CD4-positive, alpha-beta T cell treated with Interleukin-17A for 4 hours (primary cell): ENCODE data around the gene WFIKKN2.
A peak's percentile ranks its signal among the peaks of the same experiment; 100 is the strongest.

Source experiments
- DNase-seq: peaks from one replicate; pipeline ENCODE4 v3.0.0-alpha.2; 2020; ENCODE audit warnings: mixed read lengths

WFIKKN2 gene

DNA sequence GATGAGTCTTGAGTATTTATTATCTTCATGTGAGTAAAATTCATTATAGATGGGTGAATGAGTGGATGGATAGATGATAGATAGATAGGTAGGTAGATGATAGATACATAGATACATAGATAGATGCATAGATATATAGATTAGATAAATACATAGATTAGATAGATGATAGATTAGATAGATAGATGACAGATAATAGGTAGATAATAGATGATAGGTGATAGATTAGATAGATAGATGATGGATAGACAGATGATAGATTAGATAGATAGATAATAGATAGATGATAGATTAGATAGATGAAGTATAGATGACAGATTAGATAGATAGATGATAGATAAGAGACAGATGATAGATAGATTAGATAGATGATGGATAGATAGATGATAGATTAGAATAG is 21.8 kb upstream of the WFIKKN2 start:
- DNase-seq: no peak

DNA sequence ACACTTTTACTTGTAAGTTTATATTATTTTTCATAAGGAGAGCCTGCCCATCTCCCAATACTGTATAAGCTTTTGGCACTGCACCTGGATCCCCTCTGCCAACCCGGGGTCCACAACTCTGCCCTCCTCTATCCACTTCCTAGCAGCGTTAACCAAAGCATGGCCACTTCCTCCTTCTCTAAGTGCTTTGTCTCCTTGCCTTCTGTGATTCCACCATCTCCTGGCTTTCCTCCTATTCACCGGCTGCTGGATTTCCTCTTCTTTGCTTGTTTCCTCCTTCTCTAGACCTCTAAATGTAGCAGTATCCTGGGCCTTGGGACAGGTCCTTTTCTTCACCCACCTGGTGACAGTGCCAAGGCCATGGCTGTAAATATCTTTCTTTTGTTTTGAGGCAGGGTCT is 20.0 kb upstream of the WFIKKN2 start:
- no peak for DNase-seq

DNA sequence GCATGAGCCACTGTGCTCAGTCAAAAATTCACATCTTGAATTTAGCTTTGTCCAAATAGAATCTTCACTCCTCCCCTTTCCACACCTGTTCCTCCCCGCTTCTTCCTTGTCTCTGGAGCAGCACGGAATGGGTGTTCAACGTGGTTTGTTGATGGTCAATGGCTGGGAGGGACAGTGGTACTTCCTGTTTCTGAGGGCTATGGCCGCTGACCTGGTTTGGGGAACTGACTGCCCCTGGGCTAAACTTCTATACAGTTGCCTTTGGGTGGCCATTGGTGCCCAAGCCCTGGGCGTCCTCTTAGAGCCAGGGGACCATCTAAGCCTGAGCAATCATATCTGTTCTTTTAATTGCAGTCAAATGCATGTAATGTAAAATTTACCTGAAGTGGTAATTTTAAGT is 19.1 kb upstream of the WFIKKN2 start:
- no peak for DNase-seq

DNA sequence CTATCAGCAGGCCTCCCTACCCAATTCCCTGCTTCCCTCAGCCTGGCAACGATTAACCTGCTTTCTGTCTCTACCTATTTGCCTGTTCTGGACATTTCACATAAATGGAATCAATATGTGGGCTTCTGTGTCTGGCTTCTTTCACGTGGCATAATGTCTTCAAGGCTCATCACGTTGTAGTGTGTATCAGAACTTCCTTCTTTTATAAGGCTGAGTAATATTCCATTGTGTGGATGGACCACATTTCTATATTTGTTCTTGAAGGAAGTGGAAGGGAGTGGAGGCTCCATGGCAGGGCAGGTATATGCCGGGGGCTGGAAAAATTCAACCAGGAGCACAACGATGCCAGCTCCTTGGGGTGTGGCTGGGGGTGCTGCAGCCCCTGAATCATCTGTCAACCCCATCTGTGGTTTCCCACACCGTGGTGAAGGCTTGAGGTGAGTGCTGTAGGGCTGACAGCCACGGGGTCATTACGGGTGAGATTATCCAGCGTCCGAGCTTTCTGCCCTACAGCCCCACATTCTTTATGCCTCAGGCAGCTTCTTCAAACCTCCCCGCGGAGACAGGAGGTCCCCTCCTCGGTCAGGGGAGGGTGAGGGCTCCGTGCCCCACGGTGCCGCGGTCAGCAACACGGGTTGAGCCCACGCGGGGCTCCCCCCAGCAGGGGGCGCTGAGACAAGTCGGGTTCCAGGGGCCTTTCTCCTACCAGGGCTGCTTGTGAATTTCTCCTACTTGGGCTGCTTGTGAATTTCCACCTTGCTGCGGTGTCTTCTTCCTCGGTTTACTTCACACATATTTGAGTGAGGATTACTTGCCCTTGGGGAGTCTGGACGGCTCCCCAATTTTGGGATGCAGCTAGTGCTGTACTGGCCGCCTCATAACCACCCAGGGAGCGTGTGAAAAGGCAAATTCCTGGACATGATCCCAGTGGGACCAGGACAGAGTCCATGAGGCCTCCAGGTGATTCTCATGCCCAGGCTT is 18.3 kb upstream of the WFIKKN2 start:
- peak; percentile 79 for DNase-seq

DNA sequence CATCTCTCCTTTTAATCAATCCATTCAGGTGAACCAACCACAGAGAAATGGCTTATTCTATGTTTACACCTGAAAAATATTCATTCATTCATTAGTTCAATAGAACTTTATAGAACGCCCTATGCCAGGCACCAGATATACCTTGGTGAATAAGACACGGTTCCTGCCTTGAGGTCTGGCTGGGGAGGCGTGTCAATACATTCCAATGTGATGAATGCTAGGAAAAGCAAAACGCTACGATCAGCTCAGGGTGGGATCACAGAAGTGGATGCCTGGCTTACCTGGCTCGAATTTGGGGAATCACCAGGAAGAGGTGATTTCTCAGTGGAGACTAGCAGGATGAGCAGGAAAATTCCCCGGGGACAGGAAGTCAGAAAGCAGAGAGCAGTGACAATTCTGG is 17.5 kb upstream of the WFIKKN2 start:
- DNase-seq: no peak

DNA sequence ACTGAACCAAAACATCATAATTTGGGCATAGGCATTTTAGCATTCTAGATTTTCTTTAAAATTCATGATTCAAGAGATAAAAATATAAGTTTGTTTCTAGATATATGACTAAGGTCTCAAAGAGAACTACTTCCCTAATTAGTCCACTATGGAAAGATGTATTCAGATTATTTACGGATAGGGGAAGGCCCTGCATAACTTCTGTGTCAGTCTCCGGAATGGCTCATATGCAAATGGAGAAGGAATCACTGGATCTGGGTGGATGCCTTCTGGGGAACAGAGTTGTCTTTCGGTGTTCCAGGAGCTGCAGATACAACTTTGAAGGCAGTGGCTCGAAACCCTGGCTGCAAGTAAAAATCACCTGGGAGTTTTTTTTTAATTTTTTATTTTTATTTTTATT is 17.1 kb upstream of the WFIKKN2 start:
- no peak for DNase-seq

DNA sequence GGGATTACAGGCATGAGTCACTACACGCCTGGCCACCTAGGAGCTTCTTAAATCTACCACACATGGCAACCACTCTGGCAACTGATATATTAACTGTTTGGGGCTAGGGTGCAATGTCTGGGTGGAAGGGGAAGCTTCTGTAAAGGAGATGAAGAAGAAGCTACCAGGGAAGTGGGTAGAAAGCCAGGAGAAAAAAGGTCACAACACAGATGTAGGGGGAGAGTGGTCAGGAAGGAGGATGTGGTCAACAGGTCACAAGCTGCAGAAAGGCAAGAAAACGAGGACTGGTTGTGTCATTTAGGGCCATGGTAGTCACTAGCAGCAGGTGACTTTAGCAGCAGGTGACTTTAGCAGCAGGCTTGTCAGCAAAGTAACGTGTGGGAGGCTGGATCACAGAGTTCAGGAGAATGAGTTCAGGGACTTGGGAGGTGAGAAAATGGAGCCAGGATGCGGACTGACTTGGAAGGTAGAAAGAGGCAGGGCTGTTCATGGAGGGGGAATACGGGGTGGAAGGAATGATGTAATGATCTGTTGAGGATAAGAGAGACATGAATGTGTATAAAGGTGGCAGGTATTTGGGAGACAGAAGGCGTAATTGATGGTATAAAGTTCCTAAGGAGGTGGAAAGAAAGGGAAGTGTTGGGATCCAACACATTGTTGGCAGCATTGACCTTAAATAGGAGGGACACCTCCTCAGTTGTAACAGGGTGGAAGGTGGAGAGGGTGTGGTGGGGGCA is 16.3 kb upstream of the WFIKKN2 start:
- no peak for DNase-seq

DNA sequence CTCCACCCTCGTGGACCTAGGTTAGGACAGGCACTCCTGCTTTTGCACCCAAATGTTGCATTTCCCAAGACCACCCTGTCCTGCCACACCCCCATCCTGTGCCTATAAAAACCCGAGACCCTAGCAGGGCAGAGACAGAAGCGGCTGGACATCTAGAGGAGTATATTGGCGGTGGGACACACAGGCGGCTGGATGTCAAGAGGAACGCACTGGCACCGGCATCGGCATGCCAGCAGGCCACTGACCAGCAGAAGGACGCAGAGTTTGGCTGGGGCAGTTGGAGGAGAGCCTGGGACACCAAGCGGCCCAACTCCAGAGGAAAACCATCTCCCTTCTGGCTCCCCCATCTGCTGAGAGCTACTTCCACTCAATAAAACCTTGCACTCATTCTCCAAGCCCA is 14.7 kb upstream of the WFIKKN2 start:
- no peak for DNase-seq

DNA sequence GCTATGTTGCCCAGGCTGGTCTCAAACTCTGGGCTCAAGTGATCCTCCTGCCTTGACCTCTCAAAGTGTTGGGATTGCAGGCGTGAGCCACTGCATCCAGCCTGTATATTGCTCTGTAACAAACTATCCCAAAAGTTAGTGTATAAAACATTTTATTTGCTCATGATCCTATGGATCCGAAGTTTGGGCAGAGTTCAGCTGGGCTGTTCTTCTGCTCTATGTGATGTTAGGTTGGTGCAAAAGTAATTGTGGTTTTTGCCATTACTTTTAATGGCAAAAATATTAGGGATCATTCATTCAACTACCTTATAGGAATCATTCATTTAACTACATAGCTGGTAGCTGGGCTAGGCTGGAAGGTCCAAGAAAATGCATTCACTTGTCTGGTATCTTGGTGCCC is 12.8 kb upstream of the WFIKKN2 start:
- no peak for DNase-seq

DNA sequence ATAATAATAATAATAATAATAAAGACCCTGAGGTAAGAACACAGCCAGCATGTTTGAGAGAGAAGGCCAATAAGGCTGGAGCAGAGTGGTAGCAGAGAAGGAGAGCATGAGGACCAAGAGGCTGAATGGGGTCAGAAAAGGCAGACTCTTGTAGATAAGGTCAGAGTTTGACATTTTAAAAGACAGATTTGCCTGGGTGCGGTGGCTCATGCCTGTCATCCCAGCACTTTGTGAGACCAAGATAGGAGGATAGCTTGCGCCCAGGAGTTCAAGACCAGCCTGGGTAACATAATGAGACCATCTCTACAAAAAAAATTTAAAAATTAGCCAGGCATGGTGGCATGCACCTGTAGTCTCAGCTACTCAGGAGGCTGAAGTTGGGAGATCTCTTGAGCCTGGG is 11.0 kb upstream of the WFIKKN2 start:
- no peak for DNase-seq

DNA sequence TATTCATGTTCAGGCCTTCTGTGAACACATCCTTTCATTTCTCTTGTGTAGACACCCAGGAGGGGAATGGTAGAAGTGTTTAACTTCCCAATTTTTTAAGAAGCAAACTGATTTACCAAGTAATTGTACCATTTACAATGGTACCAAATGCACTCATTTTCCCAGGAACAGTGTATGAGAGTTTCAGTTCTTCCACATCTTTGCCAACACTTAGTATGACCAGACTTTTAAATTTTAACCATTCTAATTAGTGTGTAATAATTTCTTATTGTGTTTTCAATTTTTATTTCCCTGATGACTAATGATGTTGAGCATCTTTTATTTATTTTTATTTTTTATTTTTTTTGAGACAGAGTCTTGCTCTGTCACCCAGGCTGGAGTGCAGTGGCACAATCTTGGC is 10.2 kb upstream of the WFIKKN2 start:
- no peak for DNase-seq

DNA sequence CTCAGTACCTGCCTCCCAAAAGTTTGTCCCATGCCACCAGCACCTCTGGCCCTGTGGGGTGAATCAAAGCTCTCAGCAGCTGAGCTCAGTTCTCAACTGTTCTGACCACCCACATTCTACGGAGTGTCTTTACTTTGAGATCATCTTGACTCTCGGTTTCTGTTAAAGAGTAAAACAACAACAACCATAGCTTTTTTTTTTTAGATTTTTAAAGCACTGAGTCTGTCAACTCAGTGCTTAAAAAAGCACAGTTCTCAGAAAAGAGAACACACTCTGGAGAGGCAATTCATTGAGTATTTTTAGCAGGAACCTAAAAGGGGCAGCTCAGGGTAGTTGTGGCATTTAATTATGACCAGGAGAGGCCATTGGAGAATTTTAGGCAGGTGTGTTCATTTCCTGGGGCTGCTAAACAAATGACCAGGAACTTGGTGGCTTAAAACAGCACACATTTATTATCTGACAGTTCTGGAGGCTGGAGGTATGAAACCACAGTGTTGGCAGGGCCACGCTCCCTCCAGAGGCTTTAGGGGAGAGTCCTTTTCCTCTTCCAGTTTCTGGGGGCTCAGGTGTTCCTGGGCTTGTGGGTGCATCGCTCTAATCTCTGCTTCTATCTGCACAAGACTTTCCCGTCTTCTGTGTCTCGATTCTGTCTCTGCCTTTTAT is 6.7 kb upstream of the WFIKKN2 start:
- DNase-seq: no peak

DNA sequence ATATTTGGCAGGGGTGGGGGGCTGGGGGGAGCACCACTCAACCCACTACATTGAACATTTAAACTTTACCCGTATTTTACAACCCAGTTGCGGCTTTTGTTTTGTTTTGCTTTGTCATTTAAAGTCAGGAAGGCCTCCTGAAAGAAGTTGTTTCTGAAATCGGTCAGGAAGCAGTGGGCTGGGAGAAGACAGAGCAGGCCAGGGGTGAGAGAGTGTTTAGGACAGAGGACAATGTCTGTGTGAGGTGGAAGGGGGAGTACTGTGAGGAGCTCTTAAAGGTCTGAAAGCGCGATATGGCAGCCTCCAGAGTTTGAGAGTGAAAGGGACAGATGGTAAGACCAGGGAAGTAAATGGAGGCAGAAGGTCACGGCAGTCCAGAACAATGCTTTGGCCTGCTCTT is 6.1 kb upstream of the WFIKKN2 start:
- no peak for DNase-seq

DNA sequence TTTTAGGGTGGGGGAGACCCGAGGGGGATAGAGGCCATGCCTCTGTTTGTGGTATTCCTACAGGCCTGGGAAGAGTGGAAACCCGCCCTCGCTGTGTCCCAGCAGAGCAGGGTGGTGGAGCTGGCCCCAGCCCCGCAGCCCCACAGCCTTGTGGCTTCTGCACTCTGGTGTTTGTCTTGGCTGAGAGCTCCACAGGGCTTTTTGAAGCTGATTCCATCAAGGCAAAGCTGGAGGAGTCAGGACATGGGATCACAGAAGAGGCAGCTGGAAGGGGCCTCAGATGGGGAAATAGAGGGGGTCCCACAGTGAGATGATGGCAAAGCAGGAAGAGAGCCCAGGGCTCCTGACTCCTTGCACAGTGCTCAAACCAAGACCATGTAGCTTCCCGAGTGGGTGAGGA is 5.0 kb upstream of the WFIKKN2 start:
- DNase-seq: no peak

DNA sequence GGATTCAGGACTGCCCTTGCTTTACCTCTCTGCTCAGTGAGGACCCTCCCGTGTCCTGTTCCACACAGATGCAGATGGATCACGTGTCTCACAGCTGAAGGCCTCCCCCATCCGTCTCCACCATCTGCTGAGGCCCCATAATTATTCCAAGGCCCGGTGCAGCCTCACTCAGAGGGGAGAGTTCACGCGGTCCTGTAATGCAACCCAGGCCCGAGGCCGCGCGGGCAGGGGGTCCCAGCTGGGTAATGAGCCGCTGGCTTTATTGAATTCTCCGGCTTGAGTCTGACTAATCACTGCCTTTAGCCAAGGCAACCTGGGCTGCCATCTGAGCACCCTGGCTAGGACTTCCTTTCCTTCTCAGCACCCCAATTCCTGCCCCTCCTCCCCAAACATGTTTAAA is 4.4 kb upstream of the WFIKKN2 start:
- DNase-seq: no peak

DNA sequence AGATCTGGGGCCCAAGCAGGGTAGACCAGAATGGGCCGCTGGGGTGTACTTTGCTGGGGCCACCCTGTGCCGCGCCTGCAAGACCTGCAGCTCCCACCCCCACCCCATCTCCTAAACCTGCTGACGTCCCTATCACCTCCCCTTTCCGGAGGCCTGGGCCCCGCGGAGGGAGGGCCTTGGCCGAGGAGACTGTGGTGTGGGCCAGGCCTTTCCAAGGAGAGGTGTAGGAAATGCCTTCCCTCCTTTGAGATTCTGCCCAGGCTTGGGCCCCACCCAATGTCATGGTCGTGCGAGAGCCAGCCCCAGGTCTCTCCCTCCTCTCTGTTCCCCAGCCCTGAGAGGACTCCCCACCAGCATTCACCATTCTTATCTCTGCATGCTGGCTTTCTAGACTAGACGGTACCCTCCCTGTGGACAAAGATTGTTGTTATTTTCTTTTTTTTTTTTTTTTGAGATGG is 3.9 kb upstream of the WFIKKN2 start:
- no peak for DNase-seq

DNA sequence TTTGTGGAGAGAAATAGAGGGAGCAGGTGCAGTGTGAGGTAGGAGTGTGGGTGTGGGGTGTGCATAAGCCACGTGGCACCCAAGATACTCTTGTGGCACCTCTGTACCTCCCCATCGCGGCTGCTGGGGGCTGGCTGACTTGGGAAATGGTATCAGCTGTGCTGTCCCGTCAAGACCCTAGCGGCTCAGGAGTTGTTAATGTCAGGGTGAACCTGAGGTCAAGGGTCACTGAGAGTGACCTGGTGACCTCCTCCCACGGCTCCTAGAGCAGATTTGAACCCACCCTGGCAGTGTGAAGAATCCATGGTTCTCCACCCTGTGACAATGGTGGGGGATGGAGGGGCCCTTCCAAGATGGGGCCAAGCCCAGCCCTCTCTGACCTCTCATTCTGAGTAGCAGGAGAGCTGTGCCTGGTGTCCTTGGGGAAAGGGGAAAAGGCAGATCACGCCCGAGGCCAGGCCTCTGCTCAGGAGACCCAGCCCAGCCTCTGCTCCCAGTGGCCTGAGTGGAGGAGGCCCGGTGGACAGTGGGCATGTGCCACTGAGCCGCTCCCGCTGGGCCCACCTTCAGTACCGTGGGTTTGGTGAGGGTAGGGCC is 3.0 kb upstream of the WFIKKN2 start:
- no peak for DNase-seq

DNA sequence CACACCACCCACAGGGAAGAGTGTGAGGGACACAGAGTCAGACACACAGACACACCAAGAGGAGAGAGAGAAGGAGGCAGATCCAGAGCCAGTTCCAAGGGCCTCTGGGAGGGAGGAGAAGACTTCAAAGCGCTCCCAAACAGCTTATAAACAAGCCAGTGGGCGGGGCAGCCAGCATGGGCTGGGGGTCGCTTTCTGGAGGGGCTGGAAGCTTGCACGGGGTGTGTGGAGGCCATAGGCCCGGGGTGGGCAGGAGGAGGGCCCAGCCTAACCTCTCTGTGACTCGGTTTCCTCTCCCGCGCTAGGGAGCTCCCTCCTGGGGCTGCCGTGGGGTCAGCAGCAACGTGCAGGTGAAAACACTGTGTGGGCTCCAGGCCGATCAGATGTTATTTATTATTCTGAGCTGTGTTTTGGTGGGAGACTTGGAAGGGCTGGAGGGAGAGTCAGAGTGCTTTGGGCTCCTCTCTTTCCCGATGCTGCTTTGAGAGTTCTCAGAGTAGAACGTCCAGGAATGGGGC is 2.5 kb upstream of the WFIKKN2 start:
- DNase-seq: no peak

DNA sequence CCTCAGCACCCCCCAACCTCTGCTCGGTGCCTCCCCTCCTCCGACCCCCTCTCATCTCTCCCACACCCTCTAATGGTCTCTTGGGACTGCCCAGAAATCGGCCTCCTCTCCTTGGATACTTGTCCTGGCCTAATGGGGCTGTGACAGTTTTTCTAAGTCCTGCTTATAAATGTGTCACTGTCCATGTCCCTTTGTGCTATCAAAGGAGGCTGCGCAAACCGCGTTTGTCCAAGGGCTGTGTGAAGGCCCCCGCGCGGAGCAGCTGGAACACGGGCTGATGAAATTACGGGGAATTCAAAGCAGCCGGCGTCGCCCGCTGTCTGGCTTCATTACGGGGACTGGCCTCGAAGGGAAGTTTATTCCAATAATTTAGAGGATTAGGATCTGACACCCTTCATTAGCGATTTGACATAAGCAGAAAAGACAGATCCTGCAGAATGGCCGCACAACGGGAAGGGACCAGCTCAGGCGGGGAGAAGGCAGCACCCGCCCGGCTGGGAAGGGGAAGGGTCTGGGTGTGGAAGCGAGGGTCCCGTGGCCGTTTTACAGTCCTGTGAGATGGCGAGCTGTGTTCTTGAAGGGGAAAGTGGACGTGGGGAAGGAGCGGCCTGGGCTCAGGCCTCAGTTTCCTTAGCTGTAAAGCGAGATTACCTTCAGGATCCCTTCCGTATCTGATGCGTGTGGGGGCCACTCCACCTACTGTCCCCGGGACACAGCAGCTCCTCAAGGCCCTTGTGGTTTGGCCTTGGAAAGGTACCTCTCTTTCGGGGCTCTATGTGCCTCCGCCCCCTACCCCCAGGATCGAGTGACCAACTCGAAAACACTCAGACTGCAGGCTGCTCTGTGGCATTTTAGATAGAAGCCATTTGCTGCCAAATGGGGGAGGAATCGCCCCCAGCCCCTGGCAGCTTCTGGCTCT is 1.6 kb upstream of the WFIKKN2 start:
- DNase-seq: no peak

DNA sequence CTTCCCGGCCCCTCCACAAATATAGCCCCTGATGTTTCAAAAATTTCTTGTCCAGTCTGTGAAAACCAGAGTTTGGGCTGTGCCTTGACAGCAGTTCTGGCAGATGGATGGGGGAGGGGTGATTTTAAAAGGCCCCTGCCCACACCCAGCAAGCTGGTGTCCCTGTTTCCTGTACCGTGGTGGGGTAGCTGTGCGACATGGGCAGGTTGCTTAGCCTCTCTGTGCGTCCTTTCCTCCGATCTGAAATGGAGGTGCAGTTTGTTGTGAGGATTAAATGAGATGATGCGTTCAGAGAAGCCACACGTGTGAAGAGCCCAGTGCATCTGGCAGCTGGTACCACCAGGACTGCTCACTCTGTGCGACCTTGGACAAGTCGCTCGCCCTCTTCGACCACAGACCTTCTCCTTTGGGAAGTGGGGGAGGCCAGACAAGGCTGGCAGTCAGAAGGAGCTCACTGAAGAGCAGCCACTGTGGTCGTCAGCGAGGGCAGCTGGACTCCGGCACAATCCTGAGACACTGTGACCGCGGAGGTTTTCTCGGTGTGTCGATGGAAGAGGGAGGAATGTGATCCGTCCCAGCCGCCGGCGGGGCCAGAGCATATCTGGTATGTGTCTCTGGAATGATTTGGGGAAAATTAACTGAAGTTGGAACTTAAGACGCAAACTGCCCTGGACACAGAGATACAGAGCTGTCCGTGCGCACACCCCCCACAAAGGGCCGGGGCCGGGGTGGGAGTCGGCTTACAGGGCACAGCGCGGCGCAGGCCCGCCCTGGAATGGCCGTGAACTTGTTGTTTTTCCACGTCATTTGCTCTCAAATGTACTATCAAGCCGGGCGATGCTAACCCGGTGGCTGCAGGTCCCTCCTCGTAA is 721 bp upstream of the WFIKKN2 start:
- DNase-seq: no peak

DNA sequence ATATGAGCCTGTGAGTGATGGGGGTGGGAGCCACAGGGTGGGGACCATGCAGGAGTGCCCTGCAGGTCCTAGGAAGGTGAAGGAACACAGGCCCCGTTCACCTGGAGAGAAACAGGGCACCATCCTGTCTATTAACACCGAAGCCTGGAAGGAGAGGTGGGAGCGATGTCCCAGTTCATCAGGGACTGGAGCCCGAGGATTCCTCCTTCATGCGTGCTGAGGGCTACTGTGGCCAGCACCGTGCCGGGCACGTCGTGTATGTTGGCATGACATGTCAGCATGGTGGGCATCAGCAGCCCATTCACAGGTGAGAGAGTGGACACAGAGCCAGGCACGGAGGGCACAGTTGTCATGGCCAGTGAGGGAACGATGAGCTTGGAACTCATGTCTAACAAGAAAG is 1.4 kb downstream of the WFIKKN2 start:
- DNase-seq: no peak
